ENCODE measurements around the gene DLGAP1.

Gene DLGAP1

DNA sequence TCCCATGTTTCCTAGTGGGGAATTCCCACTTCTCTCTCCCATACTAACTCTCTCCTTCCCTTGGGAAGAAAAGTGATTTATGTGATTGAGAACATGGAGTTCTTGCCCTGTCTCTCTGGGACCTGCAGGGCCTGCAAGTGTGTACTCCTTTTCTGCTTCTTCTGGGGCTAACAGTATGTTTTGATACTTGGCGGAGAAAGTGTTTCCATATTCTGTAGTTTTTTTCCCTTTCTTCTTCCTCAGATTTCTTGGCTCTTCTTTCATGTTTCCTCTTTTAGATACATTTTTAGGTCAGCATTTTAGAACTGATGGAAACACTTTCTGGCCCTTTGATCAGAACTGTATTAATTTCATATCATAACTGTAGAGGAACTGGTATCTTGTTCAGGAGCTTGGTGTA is 352.2 kb downstream of the DLGAP1 start:
- in situ Hi-C loops (cut with HindIII; ENCODE audit: low pct_unique_long_range_greater_than_20kb, low sequenced_read_pairs): no loop called here
- no peak for TF ChIP-seq JUND (IDR thresholded peaks at IDR 0.05; ENCODE audit: low read depth)
- no peak for DNase-seq (ENCODE audit: low read depth in 1 of 2, low spot score in 1 of 2)

GRCh38 chr18:4101009-4101408 is 354.1 kb downstream of the DLGAP1 start:
- in situ Hi-C loops (cut with HindIII; ENCODE audit: low pct_unique_long_range_greater_than_20kb, low sequenced_read_pairs): no loop called here
- no peak for DNase-seq (ENCODE audit: low read depth in 1 of 2, low spot score in 1 of 2)
- no peak for TF ChIP-seq JUND (IDR thresholded peaks at IDR 0.05; ENCODE audit: low read depth)

- in situ Hi-C loops (cut with HindIII; ENCODE audit: low pct_unique_long_range_greater_than_20kb, low sequenced_read_pairs): no loop called here
- no peak for DNase-seq (ENCODE audit: low read depth in 1 of 2, low spot score in 1 of 2)
- TF ChIP-seq JUND (IDR thresholded peaks at IDR 0.05; ENCODE audit: low read depth): no peak
These were observed 358.6 kb downstream of the DLGAP1 start for GRCh38 chr18:4096486-4096885.

DNA sequence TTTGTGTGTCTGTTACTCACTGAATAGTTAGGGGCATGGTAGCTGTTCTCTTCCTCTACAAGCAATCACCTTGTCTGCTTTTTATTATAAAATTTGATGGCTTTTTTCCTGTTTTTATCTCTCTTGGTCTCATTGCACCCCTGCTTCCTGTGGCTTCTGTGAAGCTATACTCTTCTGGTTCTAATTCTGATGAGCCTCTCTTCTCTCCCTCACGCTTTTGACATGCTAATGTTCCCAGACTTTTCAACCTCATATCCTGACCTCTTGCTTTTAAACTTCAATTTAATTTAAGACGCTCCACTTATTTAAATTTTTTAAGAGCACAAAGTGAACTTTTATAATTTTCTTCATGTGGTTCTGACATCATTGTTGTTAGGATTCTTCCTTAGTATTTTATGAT is 361.4 kb downstream of the DLGAP1 start:
- TF ChIP-seq JUND (IDR thresholded peaks at IDR 0.05; ENCODE audit: low read depth): no peak
- DNase-seq (ENCODE audit: low read depth in 1 of 2, low spot score in 1 of 2): no peak
- in situ Hi-C loops (cut with HindIII; ENCODE audit: low pct_unique_long_range_greater_than_20kb, low sequenced_read_pairs): no loop called here

DNA sequence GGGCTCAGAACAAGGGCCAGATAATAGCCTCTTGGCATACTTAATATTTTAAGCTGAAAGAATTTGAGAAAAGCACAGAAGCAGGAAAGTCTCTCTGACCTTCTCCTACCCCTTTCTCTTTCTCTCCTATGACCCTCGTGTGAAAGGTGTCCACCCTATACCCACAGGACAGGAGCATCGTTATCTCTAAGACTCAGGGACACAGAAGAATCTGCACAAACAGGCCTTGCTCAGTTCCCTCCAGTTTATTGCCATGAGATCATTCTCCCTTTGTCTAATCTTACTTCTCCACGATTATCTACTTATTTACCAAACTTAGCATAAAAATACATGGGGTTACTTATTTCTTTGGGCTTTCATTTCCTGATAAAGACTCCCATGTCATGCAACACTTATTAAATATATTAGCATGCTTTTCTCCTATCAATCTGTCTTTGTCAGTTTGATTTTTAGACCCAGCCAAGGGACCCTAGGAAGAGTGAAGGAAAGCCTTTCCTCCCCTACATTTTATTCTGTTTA is 370.7 kb downstream of the DLGAP1 start:
- TF ChIP-seq JUND (IDR thresholded peaks at IDR 0.05; ENCODE audit: low read depth): no peak

GRCh38 chr18:4078246-4078645 is 376.9 kb downstream of the DLGAP1 start:
- no peak for TF ChIP-seq JUND (IDR thresholded peaks at IDR 0.05; ENCODE audit: low read depth)
- no peak for DNase-seq (ENCODE audit: low read depth in 1 of 2, low spot score in 1 of 2)
- in situ Hi-C loops (cut with HindIII; ENCODE audit: low pct_unique_long_range_greater_than_20kb, low sequenced_read_pairs): no loop called here

More for the DNA sequence above, 370.7 kb downstream of the DLGAP1 start:
- in situ Hi-C loops (cut with HindIII; ENCODE audit: low pct_unique_long_range_greater_than_20kb, low sequenced_read_pairs): no loop called here
- DNase-seq (ENCODE audit: low read depth in 1 of 2, low spot score in 1 of 2): no peak

- DNase-seq (ENCODE audit: low read depth in 1 of 2, low spot score in 1 of 2): no peak
- in situ Hi-C loops (cut with HindIII; ENCODE audit: low pct_unique_long_range_greater_than_20kb, low sequenced_read_pairs): no loop called here
These were observed 377.4 kb downstream of the DLGAP1 start for GRCh38 chr18:4077721-4078120.

DNA sequence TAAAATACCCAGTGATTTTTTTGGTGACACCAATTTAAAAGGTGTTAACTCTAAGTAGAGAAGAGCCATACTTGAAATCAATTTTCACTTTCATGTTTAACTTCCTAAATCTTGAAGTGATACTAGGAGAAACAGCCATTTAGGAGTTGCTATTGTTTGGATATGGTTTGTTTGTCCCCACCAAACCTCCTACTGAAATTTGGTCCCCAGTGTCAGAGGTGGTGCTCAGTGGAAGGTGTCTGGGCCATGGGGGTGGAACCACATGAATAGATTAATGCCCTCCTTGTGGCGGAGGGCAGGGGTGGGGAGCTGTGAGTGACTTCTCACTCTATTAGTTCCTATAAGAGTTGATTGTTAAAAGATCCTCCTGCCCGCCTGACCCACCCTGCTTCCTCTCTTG is 377.9 kb downstream of the DLGAP1 start:
- DNase-seq (ENCODE audit: low read depth in 1 of 2, low spot score in 1 of 2): no peak
- TF ChIP-seq JUND (IDR thresholded peaks at IDR 0.05; ENCODE audit: low read depth): no peak
- in situ Hi-C loops (cut with HindIII; ENCODE audit: low pct_unique_long_range_greater_than_20kb, low sequenced_read_pairs): no loop called here

More at GRCh38 chr18:4077721-4078120, 377.4 kb downstream of the DLGAP1 start:
- TF ChIP-seq JUND (IDR thresholded peaks at IDR 0.05; ENCODE audit: low read depth): no peak

DNA sequence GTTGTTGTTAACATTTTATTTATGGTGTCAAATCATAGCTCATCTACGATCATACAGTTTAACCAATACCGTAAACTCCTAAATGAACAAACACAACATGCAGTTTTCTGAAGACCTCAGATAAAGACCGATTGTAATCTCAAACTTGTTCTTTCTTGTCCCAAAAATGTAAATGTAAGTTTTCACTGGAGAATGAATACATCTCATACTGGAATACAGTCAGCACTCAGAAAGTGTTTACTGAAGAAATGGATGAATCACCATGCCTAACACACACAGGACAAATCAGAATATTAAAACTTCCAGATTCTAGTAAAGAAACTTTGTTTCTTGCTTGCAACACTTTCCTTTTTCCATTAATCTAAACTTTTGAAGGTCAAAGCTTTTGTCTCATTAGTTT is 380.5 kb downstream of the DLGAP1 start:
- in situ Hi-C loops (cut with HindIII; ENCODE audit: low pct_unique_long_range_greater_than_20kb, low sequenced_read_pairs): no loop called here
- DNase-seq (ENCODE audit: low read depth in 1 of 2, low spot score in 1 of 2): no peak
- no peak for TF ChIP-seq JUND (IDR thresholded peaks at IDR 0.05; ENCODE audit: low read depth)

GRCh38 chr18:4069183-4069582 is 385.9 kb downstream of the DLGAP1 start:
- no peak for DNase-seq (ENCODE audit: low read depth in 1 of 2, low spot score in 1 of 2)
- no peak for TF ChIP-seq JUND (IDR thresholded peaks at IDR 0.05; ENCODE audit: low read depth)
- in situ Hi-C loops (cut with HindIII; ENCODE audit: low pct_unique_long_range_greater_than_20kb, low sequenced_read_pairs): no loop called here

DNA sequence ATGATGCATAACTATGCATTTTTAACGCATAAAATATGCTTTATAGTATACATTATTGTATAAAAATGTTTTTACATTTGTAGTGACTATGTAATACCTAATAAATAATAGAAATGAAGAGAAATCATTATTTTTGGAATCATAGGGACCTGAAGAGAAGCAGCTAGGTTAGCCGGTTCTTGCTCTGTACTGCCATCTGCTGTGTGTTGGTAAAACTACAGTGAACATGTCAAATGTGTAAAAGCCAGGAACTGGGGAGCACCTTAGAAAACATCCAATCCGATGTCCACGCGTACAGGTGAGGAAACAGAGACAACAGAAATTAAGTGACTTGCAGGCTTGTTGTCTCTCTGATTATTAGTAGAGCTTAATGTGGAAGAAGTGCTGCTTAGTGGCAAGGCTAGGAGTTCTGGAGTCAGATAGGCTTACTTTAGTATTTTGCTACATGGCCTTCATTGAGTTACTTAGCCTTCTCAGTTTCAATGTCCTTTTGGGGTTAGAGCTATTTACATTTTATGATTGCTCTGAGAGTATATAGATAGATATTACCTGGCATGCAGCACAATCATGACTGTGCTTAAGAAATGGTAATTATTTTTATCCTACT is 386.5 kb downstream of the DLGAP1 start:
- TF ChIP-seq JUND (IDR thresholded peaks at IDR 0.05; ENCODE audit: low read depth): no peak
- in situ Hi-C loops (cut with HindIII; ENCODE audit: low pct_unique_long_range_greater_than_20kb, low sequenced_read_pairs): no loop called here
- DNase-seq (ENCODE audit: low read depth in 1 of 2, low spot score in 1 of 2): peak; percentile 6 to 59

DNA sequence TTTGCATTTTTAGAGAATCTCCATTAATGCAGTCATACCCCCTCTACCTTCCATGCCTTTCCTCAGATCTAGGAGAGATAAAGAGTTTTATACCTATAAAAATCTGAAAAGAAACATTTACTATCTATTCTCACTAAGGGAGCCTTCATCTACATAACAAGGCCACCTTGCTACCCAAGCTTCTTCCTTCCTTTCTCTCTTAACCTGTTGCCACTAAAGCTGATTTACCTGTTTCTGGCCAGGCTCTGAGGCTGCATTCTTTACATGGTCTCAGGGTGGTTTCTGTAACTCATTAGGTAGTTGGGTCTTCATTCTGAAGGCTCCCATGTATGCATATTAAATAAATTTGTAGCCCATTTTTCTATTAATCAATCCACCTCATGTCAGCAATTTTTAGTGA is 391.6 kb downstream of the DLGAP1 start:
- no peak for TF ChIP-seq JUND (IDR thresholded peaks at IDR 0.05; ENCODE audit: low read depth)
- in situ Hi-C loops (cut with HindIII; ENCODE audit: low pct_unique_long_range_greater_than_20kb, low sequenced_read_pairs): no loop called here
- DNase-seq (ENCODE audit: low read depth in 1 of 2, low spot score in 1 of 2): no peak

- DNase-seq (ENCODE audit: low read depth in 1 of 2, low spot score in 1 of 2): no peak
- no peak for TF ChIP-seq JUND (IDR thresholded peaks at IDR 0.05; ENCODE audit: low read depth)
- in situ Hi-C loops (cut with HindIII; ENCODE audit: low pct_unique_long_range_greater_than_20kb, low sequenced_read_pairs): no loop called here
These were observed 394.5 kb downstream of the DLGAP1 start for GRCh38 chr18:4060427-4061281.

All from T47D (cell line).